ENCODE data around the gene RLN3.
A peak's percentile ranks its signal among the peaks of the same experiment; 100 is the strongest.

Gene RLN3

DNA sequence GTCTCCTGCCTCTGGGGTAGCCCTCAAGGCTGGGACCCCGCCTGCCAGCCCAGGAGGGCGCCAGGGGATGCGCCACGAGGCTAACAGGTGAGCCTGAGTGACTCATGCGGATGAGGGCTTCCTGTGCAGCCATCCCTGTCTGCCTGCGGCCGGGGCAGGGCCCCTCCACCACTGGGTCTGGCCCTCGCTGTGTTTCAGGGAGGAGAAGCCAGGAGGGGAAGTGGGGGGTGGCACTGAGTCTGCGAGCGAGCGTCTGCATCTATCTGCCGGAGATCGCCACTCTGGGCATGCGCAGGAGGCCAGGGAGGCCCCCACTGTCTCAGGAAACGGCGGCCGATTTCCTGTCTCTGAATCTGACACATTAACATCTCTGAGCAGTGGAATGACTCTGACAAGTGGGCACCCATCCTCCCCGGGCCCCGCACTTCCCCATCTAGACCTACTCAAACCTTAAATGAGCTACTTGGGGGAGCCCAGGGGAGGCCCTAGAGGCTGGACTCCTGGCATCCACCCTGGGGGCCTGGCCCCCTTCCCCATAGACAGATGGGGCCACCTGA is 41.5 kb upstream of the RLN3 start:
- Mint-ChIP-seq H3K4me3 (peak overlapping the region; percentile 67), H3K9me3 (no peaks in the 10 kb centered on the region), H3K27me3 (no peaks in the 10 kb centered on the region), H3K36me3 (ENCODE audit: low read depth) (peaks cover 41% of the 10 kb centered on the region), H3K27ac (peak overlapping the region; percentile 97), H3K4me1 (ENCODE audit: low read depth) (peaks cover 80% of the 10 kb centered on the region)
- DNase-seq: peak; percentile 97

DNA sequence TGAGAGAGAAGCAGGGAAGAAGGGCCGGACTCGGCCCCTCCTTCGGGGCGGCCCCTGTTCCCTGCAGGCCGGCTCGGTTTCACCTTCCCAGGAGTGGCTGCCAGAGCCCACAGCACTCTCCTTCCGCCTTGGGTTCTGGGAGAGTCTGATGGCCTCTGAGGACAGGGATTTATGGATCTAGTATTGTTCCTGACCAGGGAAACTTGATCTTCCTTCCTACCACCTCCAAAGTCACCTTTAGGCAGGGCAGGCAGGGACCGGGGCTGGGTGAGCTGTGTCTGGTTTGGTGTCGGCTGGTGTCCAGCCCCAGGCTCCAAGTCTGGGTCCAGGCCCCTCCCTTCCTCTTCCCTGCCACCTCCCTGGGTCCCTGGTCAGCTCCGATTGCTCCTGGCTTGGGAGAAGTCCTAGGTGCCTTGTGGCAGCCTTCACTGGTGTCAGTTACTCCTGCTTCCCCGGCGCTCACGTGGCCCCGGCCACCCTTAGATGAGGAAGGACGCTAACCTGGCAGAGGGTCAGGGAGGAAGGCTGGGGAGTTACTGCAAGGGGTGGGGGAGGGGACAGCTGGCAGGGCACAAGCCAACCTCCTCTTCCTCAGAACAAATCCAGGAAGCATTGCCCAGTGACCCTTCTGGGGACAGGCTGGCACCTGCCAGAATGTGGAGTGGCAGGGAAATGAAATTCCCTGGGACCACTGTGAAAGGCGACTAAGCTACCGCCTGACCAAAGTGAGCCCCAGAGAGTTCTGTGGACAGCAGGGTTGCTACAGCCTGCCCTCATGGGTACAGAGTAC is 40.7 kb upstream of the RLN3 start:
- DNase-seq: no peak
- peak overlapping the region; percentile 67 for H3K4me3 Mint-ChIP-seq
- H3K36me3 Mint-ChIP-seq (ENCODE audit: low read depth): peaks cover 48% of the 10 kb centered on the region
- peak overlapping the region; percentile 97 for H3K27ac Mint-ChIP-seq
- H3K27me3 Mint-ChIP-seq: no peaks in the 10 kb centered on the region
- peaks cover 75% of the 10 kb centered on the region for H3K4me1 Mint-ChIP-seq (ENCODE audit: low read depth)
- H3K9me3 Mint-ChIP-seq: no peaks in the 10 kb centered on the region

DNA sequence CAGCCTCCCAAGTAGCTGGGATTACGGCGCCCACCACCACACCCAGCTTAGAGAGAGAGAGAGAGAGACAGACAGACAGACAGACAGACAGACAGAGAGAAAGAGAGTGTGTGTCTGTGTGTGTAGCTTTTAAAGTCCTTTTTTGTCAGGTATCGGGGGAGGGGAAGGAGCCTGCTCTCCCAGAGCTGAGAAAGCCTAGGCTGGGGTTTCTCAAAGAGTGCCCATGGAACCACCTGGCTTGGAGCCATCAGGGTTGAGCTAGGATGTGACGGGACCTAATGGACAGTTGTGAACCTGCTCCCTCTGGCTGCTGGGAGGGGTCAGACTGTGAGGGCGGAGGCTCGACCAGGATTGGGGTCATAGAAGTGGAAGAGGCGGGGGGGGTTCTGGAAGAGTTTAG is 38.5 kb upstream of the RLN3 start:
- H3K27ac Mint-ChIP-seq: peak overlapping the region; percentile 97
- peaks cover 59% of the 10 kb centered on the region for H3K4me1 Mint-ChIP-seq (ENCODE audit: low read depth)
- DNase-seq: no peak
- H3K27me3 Mint-ChIP-seq: no peaks in the 10 kb centered on the region
- H3K36me3 Mint-ChIP-seq (ENCODE audit: low read depth): peaks cover 51% of the 10 kb centered on the region
- H3K9me3 Mint-ChIP-seq: no peaks in the 10 kb centered on the region
- H3K4me3 Mint-ChIP-seq: no peak overlapping the region

DNA sequence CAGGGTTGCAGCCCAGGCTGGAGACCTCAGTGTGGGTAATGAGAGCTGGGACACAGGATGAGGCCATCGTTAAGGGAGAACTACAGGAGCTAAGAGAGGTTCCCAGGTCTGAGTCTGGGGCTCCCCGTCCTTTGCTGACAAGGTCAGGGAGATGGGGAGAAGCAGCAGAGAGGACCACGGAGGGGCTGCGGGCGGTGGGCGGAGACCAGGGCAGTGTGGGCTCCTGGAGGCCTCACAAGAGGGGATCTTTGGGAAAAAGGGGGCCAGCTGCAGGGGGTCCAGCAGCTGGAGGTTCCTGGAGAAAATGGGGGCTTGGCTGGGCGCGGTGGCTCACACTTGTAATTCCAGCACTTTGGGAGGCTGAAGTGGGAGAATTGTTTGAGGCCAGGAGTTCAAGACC is 37.9 kb upstream of the RLN3 start:
- Mint-ChIP-seq H3K4me3 (no peak overlapping the region), H3K9me3 (no peaks in the 10 kb centered on the region), H3K27me3 (no peaks in the 10 kb centered on the region), H3K27ac (peak overlapping the region; percentile 57), H3K36me3 (ENCODE audit: low read depth) (peaks cover 53% of the 10 kb centered on the region), H3K4me1 (ENCODE audit: low read depth) (peaks cover 56% of the 10 kb centered on the region)
- no peak for DNase-seq

DNA sequence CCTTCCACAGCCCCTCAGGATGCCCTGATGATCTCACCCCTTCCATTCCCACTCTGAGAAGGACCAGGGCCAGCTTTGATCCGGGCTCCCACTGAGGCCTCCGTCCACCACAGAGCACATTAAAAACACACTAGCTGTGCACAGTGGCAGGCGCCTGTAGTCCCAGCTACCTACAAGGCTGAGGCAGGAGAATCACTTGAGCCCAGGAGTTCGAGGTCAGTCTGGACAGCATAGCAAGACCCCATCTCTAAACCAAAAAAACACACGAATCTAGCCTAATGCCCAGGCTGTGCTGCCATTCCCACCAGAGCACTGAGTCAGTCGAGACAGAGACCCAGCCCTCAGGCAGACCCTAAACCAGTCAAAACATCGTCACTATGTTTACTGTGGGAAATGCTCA is 35.9 kb upstream of the RLN3 start:
- H3K27ac Mint-ChIP-seq: no peak overlapping the region
- H3K4me3 Mint-ChIP-seq: no peak overlapping the region
- H3K27me3 Mint-ChIP-seq: no peaks in the 10 kb centered on the region
- H3K36me3 Mint-ChIP-seq (ENCODE audit: low read depth): peaks cover 58% of the 10 kb centered on the region
- H3K4me1 Mint-ChIP-seq (ENCODE audit: low read depth): peaks cover 37% of the 10 kb centered on the region
- no peaks in the 10 kb centered on the region for H3K9me3 Mint-ChIP-seq
- no peak for DNase-seq

DNA sequence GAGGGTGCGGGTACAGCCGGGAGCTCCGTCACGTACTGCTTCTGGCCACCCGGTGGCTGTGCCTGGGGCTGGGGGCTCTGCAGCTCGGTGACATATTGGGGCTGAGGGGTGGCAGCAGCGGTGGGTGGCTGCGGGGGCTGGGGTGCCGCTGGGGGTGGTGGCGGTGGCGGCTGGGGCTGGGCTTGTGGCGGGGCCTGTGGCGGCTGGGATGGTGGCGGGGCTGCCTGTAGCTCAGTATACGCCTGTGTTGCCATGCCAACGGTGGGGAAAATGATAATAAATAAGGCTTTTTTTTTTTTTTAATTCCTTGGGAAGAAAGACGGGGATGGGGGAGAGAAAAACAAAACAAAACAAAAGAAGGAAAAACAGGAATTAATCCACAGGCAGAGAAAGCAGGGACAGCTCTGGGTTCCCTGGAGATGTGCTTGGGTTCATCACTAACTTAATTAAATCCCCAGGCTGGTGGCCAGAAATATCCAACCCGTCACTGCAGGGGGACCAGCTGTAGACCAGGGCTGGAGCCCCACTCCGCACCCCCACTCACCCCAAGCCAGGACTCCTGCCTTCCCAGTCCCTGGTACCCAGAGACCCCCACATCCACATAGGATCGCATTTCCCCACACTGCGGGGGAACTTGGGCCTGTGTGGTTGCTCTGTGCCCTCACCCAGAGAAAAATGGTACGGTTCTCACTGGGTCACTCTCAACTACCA is 34.2 kb upstream of the RLN3 start:
- peaks cover 60% of the 10 kb centered on the region for H3K36me3 Mint-ChIP-seq (ENCODE audit: low read depth)
- peaks cover 23% of the 10 kb centered on the region for H3K4me1 Mint-ChIP-seq (ENCODE audit: low read depth)
- H3K27ac Mint-ChIP-seq: no peak overlapping the region
- H3K4me3 Mint-ChIP-seq: no peak overlapping the region
- no peak for DNase-seq
- no peaks in the 10 kb centered on the region for H3K27me3 Mint-ChIP-seq
- H3K9me3 Mint-ChIP-seq: no peaks in the 10 kb centered on the region

DNA sequence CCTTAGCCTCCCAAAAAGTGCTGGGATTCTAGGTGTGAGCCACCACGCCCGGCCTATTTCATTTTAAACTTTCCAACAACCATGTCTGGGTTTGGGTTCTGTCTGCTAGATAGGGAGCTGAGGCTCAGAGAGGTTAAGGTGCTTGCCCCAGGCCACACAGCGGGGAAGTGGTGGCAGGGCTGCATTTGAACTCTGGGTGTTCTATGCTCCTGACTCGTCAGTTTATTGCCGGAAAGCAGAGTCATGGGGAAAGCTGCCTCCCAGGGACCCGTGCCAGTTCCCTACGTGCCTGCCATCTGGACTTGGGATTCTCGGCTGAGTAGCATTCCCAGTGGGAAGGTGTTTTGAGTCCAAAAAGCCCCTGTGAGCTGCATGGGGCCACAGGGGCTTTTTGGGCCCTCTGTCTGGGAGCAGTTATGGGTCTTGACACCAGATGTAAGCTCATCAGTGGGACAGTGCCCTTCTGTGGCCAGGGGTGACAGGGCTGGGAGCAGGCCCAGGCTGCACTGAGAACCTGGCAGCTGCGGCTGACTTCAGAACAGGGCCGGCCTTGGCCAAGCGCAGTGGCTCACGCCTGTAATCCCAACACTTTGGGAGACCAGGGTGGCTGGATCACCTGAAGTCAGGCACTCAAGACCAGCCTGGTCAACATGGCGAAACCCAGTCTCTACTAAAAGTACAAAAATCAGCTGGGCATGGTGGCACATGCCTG is 32.8 kb upstream of the RLN3 start:
- DNase-seq: no peak
- Mint-ChIP-seq H3K27ac (peak overlapping the region; percentile 30), H3K4me1 (ENCODE audit: low read depth) (peaks cover 11% of the 10 kb centered on the region), H3K27me3 (no peaks in the 10 kb centered on the region), H3K4me3 (no peak overlapping the region), H3K36me3 (ENCODE audit: low read depth) (peaks cover 60% of the 10 kb centered on the region), H3K9me3 (no peaks in the 10 kb centered on the region)

DNA sequence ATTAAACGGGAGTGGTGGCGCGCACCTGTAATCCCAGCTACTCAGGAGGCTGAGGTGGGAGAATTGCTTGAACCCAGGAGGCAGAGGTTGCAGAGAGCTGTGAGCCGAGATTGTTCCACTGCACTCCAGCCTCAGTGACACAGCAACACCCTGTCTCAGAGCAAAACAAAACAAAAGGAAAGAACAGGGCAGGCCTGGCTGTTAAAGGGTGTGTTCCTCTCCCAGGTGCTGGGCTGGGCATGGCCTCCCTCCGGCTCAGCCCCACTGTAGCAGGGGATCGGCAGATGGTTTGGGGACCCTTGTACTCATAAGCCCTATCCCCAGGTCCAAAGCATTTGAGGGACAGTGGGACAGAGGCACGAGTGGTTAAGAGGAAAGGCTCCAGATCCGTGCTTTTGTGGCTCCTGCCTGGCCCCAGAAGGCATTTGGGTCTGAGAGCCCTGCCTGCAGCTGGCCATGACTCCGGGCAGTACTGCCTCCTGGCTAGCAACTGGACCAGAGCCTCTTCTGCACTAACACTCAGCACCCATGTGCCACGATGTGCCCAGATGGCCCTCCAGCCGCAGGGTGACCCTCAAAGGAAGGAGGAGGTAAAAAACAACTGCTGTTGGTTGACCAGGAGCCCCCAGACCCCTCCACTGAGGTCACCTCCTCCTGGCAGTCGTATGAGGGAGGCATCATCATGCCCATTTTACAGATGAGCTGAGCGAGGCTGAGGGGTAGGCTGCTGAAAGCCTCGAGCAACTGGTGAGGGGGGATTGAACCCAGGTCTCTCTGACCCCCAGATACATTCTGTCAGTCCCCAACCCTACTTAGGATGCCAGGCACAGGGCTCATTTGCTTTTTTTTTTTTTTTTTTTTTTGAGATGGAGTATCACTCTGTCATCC is 31.8 kb upstream of the RLN3 start:
- Mint-ChIP-seq H3K36me3 (ENCODE audit: low read depth) (peaks cover 60% of the 10 kb centered on the region), H3K4me3 (no peak overlapping the region), H3K27me3 (no peaks in the 10 kb centered on the region), H3K27ac (no peak overlapping the region), H3K4me1 (ENCODE audit: low read depth) (peaks cover 17% of the 10 kb centered on the region), H3K9me3 (no peaks in the 10 kb centered on the region)
- DNase-seq: no peak

DNA sequence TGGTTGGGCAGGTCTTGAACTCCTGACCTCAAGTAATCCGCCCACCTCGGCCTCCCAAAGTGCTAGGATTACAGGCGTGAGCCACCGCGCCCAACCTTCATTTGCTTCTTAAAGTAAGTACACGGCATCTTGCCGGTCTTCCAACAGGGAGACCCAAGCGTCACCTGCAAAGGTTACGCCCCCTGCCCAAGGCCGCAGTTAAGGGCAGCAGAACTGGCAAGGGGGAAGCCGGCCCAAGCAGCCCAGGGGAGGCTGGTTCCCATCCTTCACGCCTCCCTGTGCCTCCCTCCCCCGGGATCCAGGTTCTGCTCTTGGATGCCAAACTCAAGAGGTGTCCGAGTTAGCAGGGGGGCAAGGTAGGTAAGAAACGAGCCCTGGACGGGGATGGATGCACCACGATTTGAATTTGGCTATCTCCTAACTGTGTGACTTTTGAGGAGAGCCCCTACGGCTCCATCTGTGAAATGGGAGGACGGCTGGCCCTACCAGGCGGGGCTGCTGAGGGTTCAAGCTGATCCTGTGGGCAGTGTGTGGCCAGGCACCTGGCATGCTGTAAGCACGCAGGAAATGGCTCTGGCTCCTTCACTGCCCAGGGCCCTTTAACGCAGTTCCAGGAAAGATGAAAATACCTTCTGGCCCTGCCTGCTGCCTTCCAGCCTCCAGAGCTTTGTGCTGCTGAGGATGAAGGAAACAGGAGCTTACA is 30.9 kb upstream of the RLN3 start:
- Mint-ChIP-seq H3K27me3 (no peaks in the 10 kb centered on the region), H3K4me3 (no peak overlapping the region), H3K27ac (no peak overlapping the region), H3K36me3 (ENCODE audit: low read depth) (peaks cover 53% of the 10 kb centered on the region), H3K4me1 (ENCODE audit: low read depth) (peaks cover 25% of the 10 kb centered on the region), H3K9me3 (no peaks in the 10 kb centered on the region)
- no peak for DNase-seq

DNA sequence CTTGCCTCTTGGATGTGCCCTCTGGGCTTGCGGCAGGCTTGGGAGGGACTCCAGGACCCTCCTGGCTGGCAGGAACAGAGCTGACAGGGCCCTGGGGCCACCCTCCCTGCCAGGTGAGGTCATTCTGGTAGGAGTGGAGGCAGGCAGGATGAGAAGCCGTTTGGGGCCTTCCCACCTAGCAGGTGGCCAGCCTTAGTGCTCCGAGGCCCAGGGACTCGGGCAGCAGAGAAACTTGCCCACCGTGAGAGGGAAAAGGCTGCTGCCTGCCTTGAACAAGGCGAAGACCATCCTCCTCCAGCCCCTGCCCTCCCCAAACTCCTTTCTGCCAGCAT is 30.4 kb upstream of the RLN3 start:
- no peak for DNase-seq
- peak overlapping the region; percentile 26 for H3K27ac Mint-ChIP-seq
- no peaks in the 10 kb centered on the region for H3K27me3 Mint-ChIP-seq
- H3K4me3 Mint-ChIP-seq: no peak overlapping the region
- no peaks in the 10 kb centered on the region for H3K9me3 Mint-ChIP-seq
- peaks cover 27% of the 10 kb centered on the region for H3K4me1 Mint-ChIP-seq (ENCODE audit: low read depth)
- peaks cover 48% of the 10 kb centered on the region for H3K36me3 Mint-ChIP-seq (ENCODE audit: low read depth)

DNA sequence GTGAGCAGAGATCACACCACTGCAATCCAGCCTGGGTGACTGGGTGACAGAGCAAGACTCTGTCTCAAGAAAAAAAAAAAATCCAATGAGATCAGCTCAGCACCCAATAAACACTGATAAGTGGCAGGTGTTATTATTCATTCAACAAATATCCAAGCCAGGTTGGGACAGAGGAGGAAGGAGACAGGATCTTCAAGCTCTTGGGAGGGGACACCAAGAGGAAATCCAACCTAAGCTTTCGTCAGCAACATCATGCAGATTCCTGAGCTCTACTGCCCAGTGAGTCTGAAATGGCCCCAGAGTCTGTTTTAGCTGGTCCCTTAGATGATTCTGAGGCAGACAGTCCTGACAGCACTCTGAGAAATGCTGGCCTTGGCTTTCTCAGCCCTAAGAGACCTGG is 29.5 kb upstream of the RLN3 start:
- Mint-ChIP-seq H3K36me3 (ENCODE audit: low read depth) (peaks cover 42% of the 10 kb centered on the region), H3K27ac (peak overlapping the region; percentile 37), H3K9me3 (no peaks in the 10 kb centered on the region), H3K4me3 (no peak overlapping the region), H3K4me1 (ENCODE audit: low read depth) (peaks cover 35% of the 10 kb centered on the region), H3K27me3 (no peaks in the 10 kb centered on the region)
- DNase-seq: no peak

DNA sequence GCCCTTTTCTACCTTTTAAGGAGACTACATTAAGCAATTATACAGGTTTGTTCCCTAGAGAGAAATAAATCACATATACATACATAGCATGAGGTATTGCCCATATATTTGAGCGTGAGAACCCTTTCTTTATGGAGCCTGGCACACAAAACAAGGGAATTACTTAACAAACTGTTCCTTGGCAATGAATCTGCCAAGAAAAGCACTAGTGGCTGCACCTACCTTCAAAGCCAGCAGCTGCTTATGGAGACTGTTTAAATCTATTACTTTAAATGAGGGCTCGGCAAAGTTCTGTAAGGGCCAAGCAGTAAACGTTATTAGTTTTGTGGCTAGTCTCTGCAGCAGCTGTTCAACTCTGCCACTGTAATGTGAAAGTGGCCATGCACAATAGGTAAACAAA is 28.9 kb upstream of the RLN3 start:
- Mint-ChIP-seq H3K27ac (no peak overlapping the region), H3K4me3 (no peak overlapping the region), H3K9me3 (no peaks in the 10 kb centered on the region), H3K4me1 (ENCODE audit: low read depth) (peaks cover 40% of the 10 kb centered on the region), H3K27me3 (no peaks in the 10 kb centered on the region), H3K36me3 (ENCODE audit: low read depth) (peaks cover 42% of the 10 kb centered on the region)
- no peak for DNase-seq

DNA sequence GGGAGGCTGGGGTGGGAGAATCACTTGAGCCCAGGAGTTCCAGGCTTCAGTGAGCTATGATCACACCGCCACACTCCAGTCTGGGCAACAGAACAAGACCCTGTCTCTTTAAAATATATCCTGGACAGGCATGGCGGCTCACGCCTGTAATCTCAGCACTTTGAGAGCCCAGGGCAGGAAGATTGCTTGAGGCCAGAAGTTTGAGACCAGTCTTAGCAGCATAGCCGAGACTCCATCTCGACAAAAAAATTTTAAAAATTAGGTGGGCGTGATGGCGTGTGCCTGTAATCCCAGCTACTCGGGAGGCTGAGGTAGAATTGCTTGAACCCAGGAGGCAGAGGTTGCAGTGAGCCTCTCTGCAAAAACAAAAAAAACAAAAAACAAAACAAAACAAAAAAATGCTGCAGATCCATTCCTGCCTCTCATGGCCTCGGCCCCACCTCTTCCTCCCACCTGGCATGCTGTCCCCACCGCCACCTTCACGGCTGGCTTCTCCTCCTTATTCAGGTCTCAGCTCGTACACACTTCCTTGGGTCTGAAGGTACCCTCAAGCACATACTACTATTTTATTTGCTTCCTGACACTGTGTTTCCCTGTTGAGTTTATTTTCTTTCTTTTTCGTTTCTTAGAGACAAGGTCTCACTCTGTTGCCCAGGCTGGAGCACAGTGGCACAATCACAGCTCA is 27.1 kb upstream of the RLN3 start:
- H3K27ac Mint-ChIP-seq: peak overlapping the region; percentile 95
- H3K27me3 Mint-ChIP-seq: no peaks in the 10 kb centered on the region
- no peak overlapping the region for H3K4me3 Mint-ChIP-seq
- H3K36me3 Mint-ChIP-seq (ENCODE audit: low read depth): peaks cover 39% of the 10 kb centered on the region
- H3K9me3 Mint-ChIP-seq: no peaks in the 10 kb centered on the region
- DNase-seq: no peak
- H3K4me1 Mint-ChIP-seq (ENCODE audit: low read depth): peaks cover 51% of the 10 kb centered on the region
